BLaER1 treated with 17β-estradiol and CSF1 and Interleukin-3, amounts not matched to agents 10 nM and 100 nM (cell line): ENCODE results near the gene CCL16.
"Not testable (repeated sequence)": the region's sequence is repeated elsewhere in the genome, so short reads cannot be mapped to it uniquely, and the experiment has no call there.

Source experiments
- H3K27ac ChIP-seq, 11 experiments: shearing (Covaris generic); formaldehyde crosslinking; 2 replicates each; pipeline ENCODE4 v1.8.1; 2022
- H3K27me3 ChIP-seq, 11 experiments: shearing (Covaris generic); formaldehyde crosslinking; 2 replicates each; pipeline ENCODE4 v1.8.1; 2022
- H3K36me3 ChIP-seq, 11 experiments: shearing (Covaris generic); formaldehyde crosslinking; 2 replicates each; pipeline ENCODE4 v1.8.1; 2022
- H3K4me1 ChIP-seq, 10 experiments: shearing (Covaris generic); formaldehyde crosslinking; 2 replicates each; pipeline ENCODE4 v1.8.1; 2022
- H3K4me2 ChIP-seq, 11 experiments: shearing (Covaris generic); formaldehyde crosslinking; 2 replicates each; pipeline ENCODE4 v1.8.1; 2022
- H3K4me3 ChIP-seq, 10 experiments: shearing (Covaris generic); formaldehyde crosslinking; 2 replicates each; pipeline ENCODE4 v1.8.1; 2022
- H3K9ac ChIP-seq, 11 experiments: shearing (Covaris generic); formaldehyde crosslinking; 2 replicates each; pipeline ENCODE4 v1.8.1; 2022
- H3K9me3 ChIP-seq, 11 experiments: shearing (Covaris generic); formaldehyde crosslinking; replicated peaks in 1 of 11; 2 replicates each; pipeline ENCODE4 v1.8.1; 2022
- H4K20me1 ChIP-seq, 11 experiments: shearing (Covaris generic); formaldehyde crosslinking; 2 replicates each; pipeline ENCODE4 v1.8.1; 2022
- Cebpa-rat ChIP-seq, 11 experiments: shearing (Covaris generic); IDR thresholded peaks; 2 replicates each; pipeline ENCODE4 v1.8.1; 2022

CCL16 gene

GRCh38 chr17:35963663-35964062 is 17.6 kb downstream of the CCL16 start:
- Histone ChIP-seq H3K4me1 (no peaks in the 10 kb centered on the region), H3K9me3 (no peaks in the 10 kb centered on the region), H3K27ac (no peak overlapping the region), H3K9ac (no peak overlapping the region), H4K20me1 (no peaks in the 10 kb centered on the region), H3K4me2 (no peak overlapping the region), H3K4me3 (no peak overlapping the region), H3K27me3 (no peaks in the 10 kb centered on the region), H3K36me3 (no peaks in the 10 kb centered on the region)
- no peak for TF ChIP-seq Cebpa-rat (IDR thresholded peaks at IDR 0.05)

- no peaks in the 10 kb centered on the region for H4K20me1 ChIP-seq
- no peaks in the 10 kb centered on the region for H3K4me1 ChIP-seq
- H3K4me3 ChIP-seq: no peak overlapping the region
- no peaks in the 10 kb centered on the region for H3K27me3 ChIP-seq
- H3K9ac ChIP-seq: no peak overlapping the region
- no peak for TF ChIP-seq Cebpa-rat (IDR thresholded peaks at IDR 0.05)
- H3K36me3 ChIP-seq: no peaks in the 10 kb centered on the region
- H3K27ac ChIP-seq: no peak overlapping the region
- H3K9me3 ChIP-seq: no peaks in the 10 kb centered on the region
- H3K4me2 ChIP-seq: no peak overlapping the region
Observed at GRCh38 chr17:35953720-35954119, 27.6 kb downstream of the CCL16 start.

GRCh38 chr17:35949401-35949800 is 31.9 kb downstream of the CCL16 start:
- Histone ChIP-seq H3K4me1 (no peaks in the 10 kb centered on the region), H4K20me1 (no peaks in the 10 kb centered on the region), H3K27ac (no peak overlapping the region), H3K27me3 (no peaks in the 10 kb centered on the region), H3K9me3 (no peaks in the 10 kb centered on the region), H3K4me2 (no peak overlapping the region), H3K36me3 (no peaks in the 10 kb centered on the region), H3K9ac (no peak overlapping the region), H3K4me3 (no peak overlapping the region)
- no peak for TF ChIP-seq Cebpa-rat (IDR thresholded peaks at IDR 0.05)

- Histone ChIP-seq H3K4me1 (no peaks in the 10 kb centered on the region), H3K4me2 (no peak overlapping the region), H3K27me3 (no peaks in the 10 kb centered on the region), H3K27ac (no peak overlapping the region), H3K9me3 (no peaks in the 10 kb centered on the region), H3K9ac (no peak overlapping the region), H3K4me3 (no peak overlapping the region), H3K36me3 (no peaks in the 10 kb centered on the region), H4K20me1 (no peaks in the 10 kb centered on the region)
- TF ChIP-seq Cebpa-rat (IDR thresholded peaks at IDR 0.05): peak in 1 of 11 experiments; percentile 31; a peak in 1 of 22 replicates
Observed at GRCh38 chr17:35948092-35948491, 33.2 kb downstream of the CCL16 start.

GRCh38 chr17:35947156-35947585 is 34.1 kb downstream of the CCL16 start:
- no peak overlapping the region for H3K4me3 ChIP-seq

GRCh38 chr17:35944151-35944550 is 37.1 kb downstream of the CCL16 start:
- Histone ChIP-seq H3K27ac (no peak overlapping the region), H3K36me3 (no peaks in the 10 kb centered on the region), H3K27me3 (no peaks in the 10 kb centered on the region), H3K9ac (no peak overlapping the region), H3K9me3 (no peaks in the 10 kb centered on the region), H3K4me2 (no peak overlapping the region), H4K20me1 (no peaks in the 10 kb centered on the region), H3K4me1 (no peaks in the 10 kb centered on the region), H3K4me3 (no peak overlapping the region)
- TF ChIP-seq Cebpa-rat (IDR thresholded peaks at IDR 0.05): no peak

More at GRCh38 chr17:35947156-35947585, 34.1 kb downstream of the CCL16 start:
- no peak overlapping the region for H3K27ac ChIP-seq
- H4K20me1 ChIP-seq: no peaks in the 10 kb centered on the region
- no peak overlapping the region; a peak in 1 of 22 replicates for H3K4me2 ChIP-seq
- H3K27me3 ChIP-seq: no peaks in the 10 kb centered on the region
- no peak for TF ChIP-seq Cebpa-rat (IDR thresholded peaks at IDR 0.05)
- no peaks in the 10 kb centered on the region for H3K4me1 ChIP-seq
- H3K9ac ChIP-seq: no peak overlapping the region
- no peaks in the 10 kb centered on the region for H3K9me3 ChIP-seq
- no peaks in the 10 kb centered on the region for H3K36me3 ChIP-seq

GRCh38 chr17:35943537-35943936 is 37.8 kb downstream of the CCL16 start, which contains the start of gene LYZL6:
LYZL6 (minus strand) TSS chr17:35943713; CDS start chr17:35939356, 4,357 bp downstream.
- no peaks in the 10 kb centered on the region for H3K9me3 ChIP-seq
- no peak within 1 kb of the TSS for H3K4me2 ChIP-seq
- no peak within 1 kb of the TSS for H3K4me3 ChIP-seq
- H4K20me1 ChIP-seq: no peaks in the 10 kb centered on the region
- H3K27me3 ChIP-seq: no peaks in the 10 kb centered on the region
- no peak within 1 kb of the TSS for H3K27ac ChIP-seq
- TF ChIP-seq Cebpa-rat (IDR thresholded peaks at IDR 0.05): no peak
- H3K9ac ChIP-seq: no peak within 1 kb of the TSS
- H3K4me1 ChIP-seq: no peaks in the 10 kb centered on the region
- no peaks in the 10 kb centered on the region for H3K36me3 ChIP-seq

GRCh38 chr17:35942588-35943186 is 38.6 kb downstream of the CCL16 start:
- no peak for TF ChIP-seq Cebpa-rat (IDR thresholded peaks at IDR 0.05)
- H3K36me3 ChIP-seq: no peaks in the 10 kb centered on the region
- H3K4me2 ChIP-seq: no peak overlapping the region
- H3K27me3 ChIP-seq: no peaks in the 10 kb centered on the region
- no peak overlapping the region for H3K4me3 ChIP-seq
- no peak overlapping the region for H3K9ac ChIP-seq
- no peak overlapping the region for H3K27ac ChIP-seq
- H3K4me1 ChIP-seq: no peaks in the 10 kb centered on the region
- no peaks in the 10 kb centered on the region for H3K9me3 ChIP-seq
- H4K20me1 ChIP-seq: no peaks in the 10 kb centered on the region

- not testable (repeated sequence) for H3K4me2 ChIP-seq, H3K9ac ChIP-seq, H3K4me1 ChIP-seq, H3K4me3 ChIP-seq, H3K9me3 ChIP-seq, H3K27me3 ChIP-seq, H4K20me1 ChIP-seq, H3K36me3 ChIP-seq, H3K27ac ChIP-seq
Observed at GRCh38 chr17:35938492-35938891, 42.8 kb downstream of the CCL16 start.

- Histone ChIP-seq H3K27ac (no peak overlapping the region), H3K4me1 (peaks cover 0 to 6% (median 3%) of the 10 kb centered on the region in 10 experiments; a peak in 15 of 20 replicates), H3K4me2 (no peak overlapping the region), H3K4me3 (no peak overlapping the region), H4K20me1 (no peaks in the 10 kb centered on the region), H3K36me3 (no peaks in the 10 kb centered on the region), H3K27me3 (no peaks in the 10 kb centered on the region), H3K9ac (no peak overlapping the region), H3K9me3 (no peaks in the 10 kb centered on the region; a peak in 1 of 22 replicates)
- no peak for TF ChIP-seq Cebpa-rat (IDR thresholded peaks at IDR 0.05)
Observed at GRCh38 chr17:35936063-35936462, 45.2 kb downstream of the CCL16 start.
